ENCODE data around the gene TNPO2.

DNA sequence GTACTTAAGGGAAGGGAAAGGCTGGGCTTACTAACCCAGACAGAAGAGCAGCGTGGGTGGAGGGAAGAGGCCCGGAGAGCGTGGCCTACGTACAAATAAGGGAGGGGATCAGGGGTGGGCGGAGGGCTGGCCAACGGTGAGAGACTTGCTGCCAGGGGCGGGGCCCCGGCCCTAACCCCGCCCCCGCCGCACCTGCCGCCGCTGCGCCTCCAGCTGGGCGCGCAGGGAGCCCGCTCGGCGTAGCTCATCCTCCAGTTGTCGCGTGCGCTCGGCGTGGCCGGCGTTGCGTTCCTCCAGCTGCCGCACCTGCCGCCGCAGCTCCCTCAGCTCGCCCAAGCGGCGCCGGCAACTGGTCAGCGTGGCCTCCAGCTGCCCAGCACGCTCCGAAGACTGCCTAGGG lies 46.0 kb upstream of the TNPO2 start:
- TF ChIP-seq EZH2 (IDR thresholded peaks at IDR 0.05; ENCODE audit: insufficient read depth, poor library complexity, severe bottlenecking) (no peak), EZH2phosphoT487 (IDR thresholded peaks at IDR 0.05; ENCODE audit: insufficient read depth, low read depth) (no peak)

All from GM23248 (cell line).